Measurements from ENCODE around the gene RGS9BP.

DNA sequence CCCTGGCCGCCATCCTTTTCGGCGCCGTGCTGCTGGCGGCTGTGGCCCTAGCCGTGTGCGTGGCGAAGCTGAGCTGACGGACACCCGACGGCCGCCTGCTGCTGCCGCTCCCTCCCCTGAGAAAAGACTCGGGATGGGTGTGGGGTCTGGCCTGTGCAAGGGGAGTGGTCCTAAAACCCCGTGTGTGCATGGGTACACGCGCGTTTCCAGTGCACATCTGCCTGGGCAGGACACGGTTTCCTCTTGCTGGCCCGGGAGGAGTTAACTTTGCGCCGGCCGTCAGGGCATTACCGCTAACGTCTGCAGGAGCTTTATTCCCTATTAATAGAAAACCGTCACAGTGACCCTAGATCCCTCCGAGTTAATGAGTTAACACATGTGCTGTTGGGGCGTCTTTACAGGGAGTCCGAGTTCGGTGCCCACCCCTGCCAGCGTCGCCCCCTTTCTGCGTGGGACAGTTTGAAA is 1.3 kb downstream of the RGS9BP start:
- TF ChIP-seq CTCF (conservative IDR thresholded peaks at IDR 0.05) (no peak), EZH2 (IDR thresholded peaks at IDR 0.05; ENCODE audit: low read depth) (no peak)
